HTERT RPE-1 (cell line): Measurements from ENCODE around the gene COL8A1.

Experiments
- in situ Hi-C: fragments of 300-500 bp; cut with MboI; formaldehyde crosslinking; loops from 4 replicates; pipeline ENCODE4 v1.14.3; 2020; ENCODE audit warnings: low sequenced_read_pairs

COL8A1 gene

GRCh38 chr3:99668044-99668443 lies 29.6 kb downstream of the COL8A1 start:
- in situ Hi-C loops = no loop called here

GRCh38 chr3:99669879-99670555 lies 31.6 kb downstream of the COL8A1 start:
- in situ Hi-C loops = no loop called here

- in situ Hi-C loops = no loop called here
These were observed 32.2 kb downstream of the COL8A1 start for GRCh38 chr3:99670556-99670950.

GRCh38 chr3:99674086-99674789 lies 35.8 kb downstream of the COL8A1 start:
- in situ Hi-C loops = no loop called here

- in situ Hi-C loops = no loop called here
These were observed 39.6 kb downstream of the COL8A1 start for GRCh38 chr3:99678023-99678422.

GRCh38 chr3:99678896-99679295 lies 40.5 kb downstream of the COL8A1 start:
- in situ Hi-C loops = no loop called here

- in situ Hi-C loops = no loop called here
These were observed 43.1 kb downstream of the COL8A1 start for GRCh38 chr3:99681512-99681911.

GRCh38 chr3:99681976-99682375 lies 43.6 kb downstream of the COL8A1 start:
- in situ Hi-C loops = no loop called here

- in situ Hi-C loops = no loop called here
These were observed 45.1 kb downstream of the COL8A1 start for GRCh38 chr3:99683465-99683864.

- in situ Hi-C loops = no loop called here
These were observed 45.5 kb downstream of the COL8A1 start for GRCh38 chr3:99683876-99684275.

- in situ Hi-C loops = no loop called here
These were observed 46.2 kb downstream of the COL8A1 start for GRCh38 chr3:99684644-99685043.

GRCh38 chr3:99686469-99686868 lies 48.1 kb downstream of the COL8A1 start:
- in situ Hi-C loops = no loop called here

GRCh38 chr3:99686955-99687612 lies 48.7 kb downstream of the COL8A1 start:
- in situ Hi-C loops = no loop called here

GRCh38 chr3:99690761-99691369 lies 52.5 kb downstream of the COL8A1 start:
- in situ Hi-C loops = no loop called here

GRCh38 chr3:99693636-99694035 lies 55.2 kb downstream of the COL8A1 start:
- in situ Hi-C loops = no loop called here

- in situ Hi-C loops = no loop called here
These were observed 58.1 kb downstream of the COL8A1 start for GRCh38 chr3:99696497-99696896.

- in situ Hi-C loops = no loop called here
These were observed 58.9 kb downstream of the COL8A1 start for GRCh38 chr3:99697250-99697649.

- in situ Hi-C loops = no loop called here
These were observed 60.5 kb downstream of the COL8A1 start for GRCh38 chr3:99698932-99699331.

GRCh38 chr3:99699841-99700240 lies 61.4 kb downstream of the COL8A1 start:
- in situ Hi-C loops = no loop called here

- in situ Hi-C loops = no loop called here
These were observed 62.4 kb downstream of the COL8A1 start for GRCh38 chr3:99700631-99701268.
